Activated CD4-positive, alpha-beta T cell treated with anti-CD3 and anti-CD28 coated beads, Interleukin-2, Interleukin-6, amounts not matched to agents 100 ng/mL and 50 ng/mL, durations not matched to agents 16 hours and 8 hours (primary cell): ENCODE data around the gene CABP2.
"Not testable (repeated sequence)": the region's sequence is repeated elsewhere in the genome, so short reads cannot be mapped to it uniquely, and the experiment has no call there.

Source experiments
- DNase-seq: peaks from one replicate; pipeline ENCODE4 v3.0.0-alpha.2; 2020

Gene CABP2

GRCh38 chr11:67493548-67494370, 29.5 kb downstream of the CABP2 start:
- no peak for DNase-seq

- DNase-seq = peak; percentile 43
Measured at GRCh38 chr11:67492801-67493547, 30.3 kb downstream of the CABP2 start.

GRCh38 chr11:67492069-67492727, 31.0 kb downstream of the CABP2 start:
- DNase-seq = no peak

DNA sequence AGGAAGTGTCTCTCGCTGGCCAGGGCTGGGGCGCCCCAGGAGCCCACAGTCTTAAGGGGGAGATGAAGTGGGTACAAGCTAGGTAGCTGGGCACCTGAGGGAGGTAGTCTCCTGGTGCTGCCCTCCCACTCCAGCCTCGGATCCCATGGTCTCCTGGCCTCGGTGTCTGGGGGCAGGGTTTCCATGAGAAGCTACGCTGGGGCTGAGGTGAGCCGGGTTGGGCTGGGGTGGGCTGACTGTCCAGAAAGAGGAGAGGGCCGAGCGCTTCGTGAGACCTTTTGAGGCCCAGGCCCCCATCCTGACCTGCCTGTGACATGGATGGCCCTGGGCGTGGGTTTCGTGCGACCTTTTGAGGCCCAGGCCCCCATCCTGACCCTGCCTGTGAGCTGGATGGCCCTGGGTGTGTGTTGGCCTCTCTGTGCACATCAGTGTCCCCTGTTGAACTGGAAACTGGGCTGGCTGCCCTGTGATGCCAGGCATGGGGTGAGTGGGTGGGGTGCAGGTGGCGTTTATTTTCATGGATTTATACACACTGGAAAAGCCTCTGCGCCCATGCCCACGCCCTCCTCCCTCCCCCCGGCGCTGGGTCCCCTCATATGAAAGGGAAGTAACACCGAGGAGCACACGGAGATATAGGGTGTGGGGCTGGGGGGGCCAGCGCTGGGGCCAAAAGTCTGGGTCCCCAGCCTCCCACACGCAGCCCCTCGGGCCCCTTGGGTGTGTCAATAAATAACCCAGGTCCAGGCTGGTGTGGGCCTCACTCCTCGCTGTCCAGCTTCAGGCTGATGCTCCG, 31.8 kb downstream of the CABP2 start:
- no peak for DNase-seq

DNA sequence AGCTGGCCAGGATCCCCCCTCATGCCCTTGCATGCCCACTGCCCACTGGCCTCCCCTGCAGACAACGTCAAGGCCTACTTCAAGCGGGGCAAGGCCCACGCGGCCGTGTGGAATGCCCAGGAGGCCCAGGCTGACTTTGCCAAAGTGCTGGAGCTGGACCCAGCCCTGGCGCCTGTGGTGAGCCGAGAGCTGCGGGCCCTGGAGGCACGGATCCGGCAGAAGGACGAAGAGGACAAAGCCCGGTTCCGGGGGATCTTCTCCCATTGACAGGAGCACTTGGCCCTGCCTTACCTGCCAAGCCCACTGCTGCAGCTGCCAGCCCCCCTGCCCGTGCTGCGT, 32.5 kb downstream of the CABP2 start:
- DNase-seq = no peak

DNA sequence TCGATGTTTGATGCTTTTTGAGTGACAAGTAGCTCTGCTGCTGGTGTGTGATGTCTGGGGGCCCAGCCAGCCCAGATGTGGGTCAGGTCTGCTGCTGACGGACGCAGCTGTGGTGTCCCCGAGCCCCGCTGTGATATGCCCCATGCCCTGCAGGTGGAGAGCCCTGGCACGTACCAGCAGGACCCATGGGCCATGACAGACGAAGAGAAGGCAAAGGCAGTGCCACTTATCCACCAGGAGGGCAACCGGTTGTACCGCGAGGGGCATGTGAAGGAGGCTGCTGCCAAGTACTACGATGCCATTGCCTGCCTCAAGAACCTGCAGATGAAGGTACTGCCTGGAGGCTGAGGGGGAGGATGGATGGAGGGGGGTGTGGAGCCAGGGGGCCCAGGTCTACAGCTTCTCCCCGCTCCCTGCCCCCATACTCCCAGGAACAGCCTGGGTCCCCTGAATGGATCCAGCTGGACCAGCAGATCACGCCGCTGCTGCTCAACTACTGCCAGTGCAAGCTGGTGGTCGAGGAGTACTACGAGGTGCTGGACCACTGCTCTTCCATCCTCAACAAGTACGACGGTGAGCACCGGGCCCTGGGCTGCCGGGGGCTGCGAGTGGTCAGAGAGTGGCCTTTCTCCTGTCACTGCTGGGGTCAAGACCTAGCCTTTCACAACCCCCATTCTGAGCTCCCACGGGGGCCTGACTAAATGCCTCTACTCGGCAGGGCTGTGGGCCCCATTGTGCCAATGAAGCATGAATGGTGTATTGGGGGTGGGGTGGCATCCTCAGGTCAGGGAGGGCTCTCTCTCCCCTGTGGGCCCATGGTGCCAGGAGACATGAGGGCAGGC, 33.1 kb downstream of the CABP2 start:
- DNase-seq = no peak

DNA sequence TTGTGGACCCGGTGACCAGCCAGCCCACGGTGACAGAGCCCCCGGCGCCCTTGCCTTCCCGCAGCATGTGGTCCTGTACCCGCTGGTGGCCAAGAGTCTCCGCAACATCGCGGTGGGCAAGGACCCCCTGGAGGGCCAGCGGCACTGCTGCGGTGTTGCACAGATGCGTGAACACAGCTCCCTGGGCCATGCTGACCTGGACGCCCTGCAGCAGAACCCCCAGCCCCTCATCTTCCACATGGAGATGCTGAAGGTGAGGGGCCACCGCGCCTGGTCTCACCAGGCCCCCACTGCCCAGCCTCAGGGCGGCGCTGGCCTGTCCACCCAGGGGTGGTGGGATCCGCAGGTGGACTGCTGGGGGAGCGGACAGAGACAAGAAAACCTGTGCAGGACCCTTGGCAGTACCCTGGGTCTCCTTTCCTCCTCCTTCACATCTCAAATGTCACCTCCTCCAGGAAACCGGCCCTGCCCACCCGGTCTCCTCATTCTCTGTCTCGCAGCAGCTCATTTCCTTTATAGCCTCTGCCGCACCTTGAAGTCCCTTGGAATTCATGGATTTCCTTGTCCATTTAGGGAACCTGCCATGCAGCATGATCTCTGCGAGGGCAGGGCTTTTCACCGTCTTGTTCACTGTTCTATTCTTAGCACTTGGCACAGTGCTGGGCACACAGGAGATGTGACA, 33.9 kb downstream of the CABP2 start:
- no peak for DNase-seq

DNA sequence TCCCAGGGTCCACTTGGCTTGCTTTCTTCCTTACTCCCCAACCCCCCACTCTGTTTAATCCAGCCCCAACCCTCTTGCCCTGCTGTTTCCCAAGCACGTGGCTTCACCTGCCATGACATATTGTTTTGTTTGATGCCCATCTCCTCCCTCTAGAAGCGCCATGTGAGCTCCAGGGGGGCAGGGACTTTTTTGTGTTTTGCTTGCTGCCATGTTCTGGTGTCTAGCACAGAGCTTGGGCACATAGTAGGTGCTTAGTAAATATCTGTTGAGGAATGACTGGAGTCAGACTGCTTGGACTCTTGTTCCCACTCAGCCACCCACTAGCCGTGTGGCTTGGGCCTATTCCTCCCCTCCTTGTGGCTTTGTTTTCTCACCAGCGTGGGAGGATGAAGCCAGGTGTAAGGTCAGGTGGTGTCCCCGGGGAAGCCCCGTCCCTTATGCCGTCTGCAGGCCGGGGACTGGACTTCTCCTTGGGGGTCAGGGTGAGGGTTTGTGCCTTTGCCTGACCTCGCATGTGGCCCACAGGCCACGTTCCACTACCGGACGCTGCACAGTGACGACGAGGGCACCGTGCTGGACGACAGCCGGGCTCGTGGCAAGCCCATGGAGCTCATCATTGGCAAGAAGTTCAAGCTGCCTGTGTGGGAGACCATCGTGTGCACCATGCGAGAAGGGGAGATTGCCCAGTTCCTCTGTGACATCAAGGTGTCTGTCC, 36.6 kb downstream of the CABP2 start:
- peak; percentile 76 for DNase-seq

DNA sequence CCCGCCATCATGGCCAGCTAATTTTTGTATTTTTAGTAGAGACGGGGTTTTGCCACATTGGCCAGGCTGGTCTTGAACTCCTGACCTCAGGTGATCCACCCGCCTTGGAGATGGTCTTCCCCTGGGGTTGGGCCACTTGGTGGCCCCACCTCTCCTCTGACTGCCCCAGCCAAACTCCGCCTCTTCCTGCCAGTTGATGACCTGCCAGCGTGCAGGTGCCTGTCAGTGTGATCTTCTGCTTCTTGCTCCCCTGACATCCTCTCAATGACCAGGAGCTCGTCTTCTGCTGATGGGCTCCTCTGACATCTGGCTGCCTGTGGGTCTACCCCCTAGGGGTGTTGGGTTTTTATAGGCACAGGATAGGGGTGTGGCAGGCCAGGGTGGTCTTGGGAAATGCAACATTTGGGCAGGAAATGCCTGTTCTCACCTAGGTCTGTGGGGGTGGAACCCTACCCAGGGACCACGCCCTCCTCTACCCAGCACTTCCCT, 37.3 kb downstream of the CABP2 start:
- DNase-seq = peak; percentile 86

DNA sequence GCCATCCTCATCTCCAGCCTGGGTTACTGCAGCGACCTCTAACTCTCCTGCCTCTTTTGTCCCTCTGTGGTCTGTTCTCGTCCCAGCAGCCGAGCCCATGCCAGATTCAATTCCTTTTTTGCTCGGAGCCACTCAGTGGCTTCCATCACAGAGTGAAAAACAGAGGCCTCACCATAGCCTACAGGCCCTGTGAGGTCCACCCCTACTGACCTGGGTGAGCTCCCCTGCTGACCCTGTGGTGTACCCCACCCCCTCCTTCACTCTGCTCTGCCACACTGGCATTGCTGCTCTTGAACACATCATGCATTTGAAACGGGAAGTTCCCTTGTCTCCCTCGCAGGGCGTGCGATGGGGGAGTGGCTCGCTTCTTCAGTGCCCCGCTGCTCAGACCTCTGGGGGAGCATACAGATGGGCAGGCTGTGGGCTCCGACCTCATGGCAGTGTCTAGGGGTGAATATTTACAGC, 38.4 kb downstream of the CABP2 start:
- peak; percentile 90 for DNase-seq

- DNase-seq = peak; percentile 73
Measured at GRCh38 chr11:67483831-67484665, 39.2 kb downstream of the CABP2 start.

DNA sequence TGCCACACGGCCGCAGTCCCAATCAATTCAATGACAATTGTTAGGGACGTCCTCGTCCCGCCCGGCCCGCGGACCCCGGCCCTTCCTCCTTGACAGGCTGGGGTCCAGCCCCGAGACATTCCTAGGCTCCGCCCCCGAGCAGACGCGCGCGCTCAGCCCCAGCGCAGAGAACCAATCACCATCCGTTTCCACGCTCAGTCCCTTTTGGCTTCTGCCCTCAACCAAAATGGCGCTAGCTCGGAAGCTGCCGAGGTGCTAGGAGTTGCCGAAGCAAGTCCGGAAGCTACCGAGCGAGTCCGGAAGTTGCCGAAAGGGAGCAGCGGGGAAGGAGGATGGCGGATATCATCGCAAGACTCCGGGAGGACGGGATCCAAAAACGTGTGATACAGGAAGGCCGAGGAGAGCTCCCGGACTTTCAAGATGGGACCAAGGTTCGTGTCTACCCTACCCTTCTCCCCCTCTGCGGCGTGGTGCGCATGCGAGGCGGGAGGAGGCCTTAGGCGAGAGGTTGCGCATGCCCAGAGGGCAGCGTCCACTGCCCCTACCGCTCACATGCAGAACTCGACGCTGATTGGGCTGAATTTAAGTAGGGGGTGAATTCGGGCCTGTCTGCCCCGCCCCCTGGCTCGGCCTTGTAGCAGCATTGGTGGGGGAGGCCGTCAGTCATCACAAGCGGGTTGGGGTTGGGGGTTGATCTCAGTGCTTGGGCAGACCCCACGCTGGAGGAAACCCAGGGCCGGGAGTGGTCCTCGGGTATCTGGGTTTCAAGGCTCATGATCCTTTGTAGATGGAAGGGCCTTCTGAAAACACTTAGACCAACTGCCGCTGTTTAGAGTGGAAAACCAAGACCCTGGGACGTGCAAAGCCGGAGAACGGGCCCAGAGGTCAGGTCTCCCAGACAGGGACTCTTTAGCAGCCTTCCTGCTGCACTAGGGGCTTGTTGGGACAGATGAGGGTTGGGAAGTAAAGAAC, 40.1 kb downstream of the CABP2 start, which contains the start of gene AIP:
Gene AIP, plus strand, starts transcription at position 200 of the 972 bp plus-strand sequence. Its CDS starts 133 bp downstream, at position 333.
- DNase-seq = peak; percentile 99

GRCh38 chr11:67482275-67482826, 40.9 kb downstream of the CABP2 start:
- no peak for DNase-seq

DNA sequence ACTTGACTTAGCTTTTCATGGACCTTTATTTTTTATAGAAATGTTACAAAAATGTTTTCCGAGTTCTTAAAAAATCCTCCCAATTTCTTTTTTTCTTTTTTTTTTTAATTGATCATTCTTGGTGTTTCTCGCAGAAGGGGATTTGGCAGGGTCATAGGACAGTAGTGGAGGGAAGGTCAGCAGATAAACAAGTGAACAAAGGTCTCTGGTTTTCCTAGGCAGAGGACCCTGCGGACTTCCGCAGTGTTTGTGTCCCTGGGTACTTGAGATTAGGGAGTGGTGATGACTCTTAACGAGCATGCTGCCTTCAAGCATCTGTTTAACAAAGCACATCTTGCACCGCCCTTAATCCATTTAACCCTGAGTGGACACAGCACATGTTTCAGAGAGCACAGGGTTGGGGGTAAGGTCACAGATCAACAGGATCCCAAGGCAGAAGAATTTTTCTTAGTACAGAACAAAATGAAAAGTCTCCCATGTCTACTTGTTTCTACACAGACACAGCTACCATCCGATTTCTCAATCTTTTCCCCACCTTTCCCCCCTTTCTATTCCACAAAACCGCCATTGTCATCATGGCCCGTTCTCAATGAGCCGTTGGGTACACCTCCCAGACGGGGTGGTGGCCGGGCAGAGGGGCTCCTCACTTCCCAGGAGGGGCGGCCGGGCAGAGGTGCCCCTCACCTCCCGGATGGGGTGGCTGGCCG, 45.7 kb downstream of the CABP2 start:
- not testable (repeated sequence) for DNase-seq

DNA sequence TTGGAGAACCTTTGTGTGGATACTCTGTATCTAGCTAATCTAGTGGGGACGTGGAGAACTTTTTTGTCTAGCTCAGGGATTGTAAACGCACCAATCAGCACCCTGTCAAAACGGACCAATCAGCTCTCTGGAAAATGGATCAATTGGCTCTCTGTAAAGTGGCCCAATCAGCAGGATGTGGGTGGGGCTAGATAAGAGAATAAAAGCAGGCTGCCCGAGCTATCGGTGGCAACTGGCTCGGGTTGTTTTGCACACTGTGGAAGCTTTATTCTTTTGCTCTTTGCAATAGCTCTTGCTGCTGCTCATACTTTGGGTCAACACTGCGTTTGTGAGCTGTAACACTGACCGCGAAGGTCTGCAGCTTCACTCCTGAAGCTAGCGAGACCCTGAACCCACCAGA, 46.6 kb downstream of the CABP2 start:
- not testable (repeated sequence) for DNase-seq

- DNase-seq = no peak
Measured at GRCh38 chr11:67472882-67473281, 50.4 kb downstream of the CABP2 start.
